Adrenal gland (tissue), 12 donors: ENCODE data around the gene GRM4. TPM values are rescaled to one million over a fixed set of nuclear protein-coding genes. Genes with fewer than 3 reads are reported as not detected.

ENCODE experiments used
- DNase-seq, 7 donors: peaks; one replicate each; pipeline ENCODE4 v3.0.0-alpha.2; 2019 to 2020
- H3K27ac ChIP-seq, 5 donors: fragments of 200-600 bp; sonication (generic) in 4 of 5; 1 replicate in 3 of 5; 2 replicates in 2 of 5; pipeline versions ENCODE4 v1.5.1 to v1.8.0; 2016 to 2020; ENCODE audit warnings: mild to moderate bottlenecking in 1 of 5
- H3K27me3 ChIP-seq: fragments of 200-600 bp; 2 replicates; pipeline ENCODE4 v1.8.0; 2021
- H3K36me3 ChIP-seq, 2 donors: fragments of 200-600 bp; replicated peaks in 1 of 2; 1 replicate in 1 of 2; 2 replicates in 1 of 2; pipeline versions ENCODE4 v1.5.1 to v1.8.0; 2018 to 2022
- H3K4me1 ChIP-seq, 2 donors: fragments of 200-600 bp; replicated peaks in 1 of 2; 1 replicate in 1 of 2; 2 replicates in 1 of 2; pipeline versions ENCODE4 v1.5.1 to v1.8.0; 2018 to 2021
- H3K4me3 ChIP-seq, 4 donors: fragments of 200-600 bp; sonication (generic) in 3 of 4; one replicate each; pipeline ENCODE4 v1.5.1; 2016 to 2018
- H3K9me3 ChIP-seq, 3 donors: fragments of 200-600 bp; sonication (generic) in 1 of 3; replicated peaks in 1 of 3; 1 replicate in 2 of 3; 2 replicates in 1 of 3; pipeline versions ENCODE4 v1.5.1 to v1.8.0; 2016 to 2021
- POLR2A ChIP-seq, 2 donors: fragments of 450-650 bp; IDR thresholded peaks; one replicate each; pipeline ENCODE4 v1.6.1; 2017; ENCODE audit warnings: antibody characterized with exemption in 2 of 2, mild to moderate bottlenecking in 2 of 2, moderate library complexity in 1 of 2
- WGBS, 4 donors: extraction: QIAGEN DNeasy Blood & Tissue Kit in 2 of 4; methylation state at CpG; one replicate each; pipeline versions ENCODE4 v1.1.5 to v1.1.7; 2013 to 2017; 5-methylcytosine and 5-hydroxymethylcytosine counted together
- intact Hi-C, 2 donors: fragments of 100-400 bp; cut with DNase I; formaldehyde crosslinking; loops; one replicate each; pipeline versions ENCODE4 v1.14.1 to v1.15.0; 2022 to 2023
- polyA plus RNA-seq, 3 donors: library from polyadenylated mRNA; stranded (reverse); fragments of 200-250 nt in 2 of 3; fragments of 350-450 nt in 1 of 3; fragmentation: Illumina TruSeq in 1 of 3; extraction: RNeasy Lipid Tissue Mini Kit (QIAGEN cat#74804) in 1 of 3; gene quantifications; one replicate each; pipeline ENCODE4 v1.2.3, GENCODE V29; 2013 to 2014
- total RNA-seq, 9 donors: library from RNA; depleted of rRNA in 4 of 9; stranded (reverse); fragments of >200 nt in 4 of 9; fragments of 120-200 nt in 1 of 9; fragmentation: NEBNext Ultra II Directional in 1 of 9; extraction: Animal tissue kit (Norgen Biotek cat#: 25700) in 1 of 9; gene quantifications; one replicate each; pipeline versions ENCODE4 v1.1.0 to v1.2.4, GENCODE V29; 2013 to 2023
- TF ChIP-seq, protein P1 (sequence below), 6 experiments: fragments of 450-650 bp in 4 of 6; fragments of 200-600 bp in 2 of 6; sonication (generic) in 1 of 6; IDR thresholded peaks; 1 replicate in 5 of 6; 2 replicates in 1 of 6; pipeline versions ENCODE4 v1.5.1 to v1.8.0; 2016 to 2021; ENCODE audit warnings: antibody characterized with exemption in 6 of 6, mild to moderate bottlenecking in 2 of 6, moderate library complexity in 1 of 6
- donor health status: healthy with polysubstance abuse.
- donor health status: Bipolar disorder and iron deficiency.
- donor health status: DM: yes; HTN: yes; CAD: no.
- donor health status: DM: no; HTN: no; CAD: no.
- donor health status: DM: no; HTN: no; CAD: no.
- donor health status: DM: yes; HTN: yes; CAD: no.

Gene GRM4
- total and polyA plus RNA-seq, 12 donors, result 0.06 TPM; not detected in 11

DNA sequence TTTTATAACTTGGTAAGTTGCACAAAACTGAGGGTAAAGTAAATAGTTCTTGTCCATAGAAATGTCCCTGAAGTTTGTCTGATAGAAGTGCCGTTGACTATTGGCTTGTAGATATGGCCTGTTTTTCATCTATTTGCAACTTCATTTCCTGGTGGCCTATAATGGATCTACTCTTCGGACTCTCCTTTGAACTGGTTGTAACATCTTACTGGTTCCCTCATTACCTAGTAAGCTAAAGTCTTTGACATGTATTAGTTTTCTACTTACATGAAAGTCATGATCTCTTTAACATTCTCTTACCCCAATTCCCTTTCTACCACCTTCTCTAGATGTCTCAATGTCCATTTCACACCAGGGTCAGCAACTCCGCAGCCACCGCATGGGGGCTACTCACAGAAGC lies 146.3 kb downstream of the GRM4 start:
- WGBS, 4 donors, result 82 to 92% (median 90%) methylated on average over 4 of the region's 4 CpGs
- H3K27me3 ChIP-seq, result no peaks in the 10 kb centered on the region

DNA sequence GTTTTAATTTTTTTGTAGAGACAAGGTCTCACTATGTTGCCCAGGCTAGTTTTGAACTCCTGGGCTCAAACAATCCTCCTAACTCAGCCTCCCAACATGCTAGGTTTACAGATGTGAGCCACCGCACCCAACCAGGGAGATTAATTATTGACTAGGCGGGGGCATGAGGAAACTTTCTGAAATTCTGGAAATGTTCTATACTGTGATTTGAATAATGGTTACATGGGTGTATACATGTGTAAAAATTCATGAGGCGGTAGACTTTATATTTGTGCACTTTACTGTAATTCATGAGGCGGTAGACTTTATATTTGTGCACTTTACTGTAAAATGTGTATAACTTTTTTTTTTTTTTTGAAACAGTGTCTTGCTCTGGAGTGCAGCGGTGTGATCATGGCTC lies 147.2 kb downstream of the GRM4 start:
- H3K27ac ChIP-seq, result no peak overlapping the region
- no peaks in the 10 kb centered on the region for H3K9me3 ChIP-seq
- H3K4me1 ChIP-seq, result no peaks in the 10 kb centered on the region
- no peaks in the 10 kb centered on the region for H3K36me3 ChIP-seq
- 92 to 96% (median 93%) methylated on average over 5 of the region's 5 CpGs for WGBS, 4 donors
- no peak for TF ChIP-seq POLR2A (IDR thresholded peaks at IDR 0.05)
- TF ChIP-seq, protein P1, sequence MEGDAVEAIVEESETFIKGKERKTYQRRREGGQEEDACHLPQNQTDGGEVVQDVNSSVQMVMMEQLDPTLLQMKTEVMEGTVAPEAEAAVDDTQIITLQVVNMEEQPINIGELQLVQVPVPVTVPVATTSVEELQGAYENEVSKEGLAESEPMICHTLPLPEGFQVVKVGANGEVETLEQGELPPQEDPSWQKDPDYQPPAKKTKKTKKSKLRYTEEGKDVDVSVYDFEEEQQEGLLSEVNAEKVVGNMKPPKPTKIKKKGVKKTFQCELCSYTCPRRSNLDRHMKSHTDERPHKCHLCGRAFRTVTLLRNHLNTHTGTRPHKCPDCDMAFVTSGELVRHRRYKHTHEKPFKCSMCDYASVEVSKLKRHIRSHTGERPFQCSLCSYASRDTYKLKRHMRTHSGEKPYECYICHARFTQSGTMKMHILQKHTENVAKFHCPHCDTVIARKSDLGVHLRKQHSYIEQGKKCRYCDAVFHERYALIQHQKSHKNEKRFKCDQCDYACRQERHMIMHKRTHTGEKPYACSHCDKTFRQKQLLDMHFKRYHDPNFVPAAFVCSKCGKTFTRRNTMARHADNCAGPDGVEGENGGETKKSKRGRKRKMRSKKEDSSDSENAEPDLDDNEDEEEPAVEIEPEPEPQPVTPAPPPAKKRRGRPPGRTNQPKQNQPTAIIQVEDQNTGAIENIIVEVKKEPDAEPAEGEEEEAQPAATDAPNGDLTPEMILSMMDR (IDR thresholded peaks at IDR 0.05), result no peak
- no peak overlapping the region for H3K4me3 ChIP-seq
- DNase-seq, result no peak
- intact Hi-C loops, result no loop called here
- no peaks in the 10 kb centered on the region for H3K27me3 ChIP-seq

More for the DNA sequence above, 146.3 kb downstream of the GRM4 start:
- intact Hi-C loops, result no loop called here
- Histone ChIP-seq H3K9me3 (no peaks in the 10 kb centered on the region), H3K4me1 (no peaks in the 10 kb centered on the region), H3K27ac (no peak overlapping the region), H3K4me3 (no peak overlapping the region), H3K36me3 (no peaks in the 10 kb centered on the region)
- no peak for DNase-seq
- TF ChIP-seq POLR2A (IDR thresholded peaks at IDR 0.05), result no peak
- TF ChIP-seq, protein P1 (IDR thresholded peaks at IDR 0.05), result no peak

DNA sequence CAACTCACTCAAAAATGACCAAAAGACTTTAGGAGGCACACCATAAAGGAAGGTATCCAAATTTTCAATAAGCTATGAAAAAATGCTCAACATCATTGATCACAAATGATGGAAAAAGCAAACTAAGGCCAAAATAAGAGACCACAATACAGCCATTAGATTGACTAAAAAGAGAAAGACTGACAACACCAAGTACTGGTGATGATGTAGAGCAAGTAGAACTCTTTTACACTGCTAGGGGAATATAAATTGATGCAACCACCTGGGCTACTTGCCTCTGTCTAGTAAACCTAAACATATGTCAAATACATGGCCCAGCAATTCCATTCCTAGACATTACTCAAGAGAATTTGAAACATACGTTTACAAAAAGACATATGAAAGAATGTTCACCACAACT lies 148.6 kb downstream of the GRM4 start:
- no peaks in the 10 kb centered on the region for H3K27me3 ChIP-seq
- 81 to 97% (median 89%) methylated on average over 1 of the region's 1 CpG for WGBS, 4 donors

DNA sequence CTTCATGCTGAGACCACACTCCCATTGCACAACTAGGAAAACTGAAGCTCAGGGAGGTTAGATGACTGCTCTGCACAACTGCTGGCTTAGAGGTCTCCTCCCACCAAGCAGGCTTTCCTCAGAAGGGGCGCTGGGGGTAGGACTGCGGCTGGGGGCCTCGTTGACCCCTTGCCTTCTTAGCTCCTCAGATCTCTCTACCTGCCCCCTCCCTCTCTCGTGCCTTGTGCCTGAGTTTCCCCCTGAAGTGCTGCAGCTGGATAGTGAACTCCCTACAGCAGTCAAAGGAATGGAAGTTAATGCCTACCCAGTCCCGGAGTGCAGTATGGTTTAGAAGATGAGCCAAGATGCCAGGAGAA lies 149.8 kb downstream of the GRM4 start:
- Histone ChIP-seq H3K27ac (no peak overlapping the region), H3K36me3 (no peaks in the 10 kb centered on the region), H3K9me3 (no peaks in the 10 kb centered on the region), H3K4me1 (no peaks in the 10 kb centered on the region), H3K27me3 (no peaks in the 10 kb centered on the region), H3K4me3 (no peak overlapping the region)
- WGBS, 4 donors, result 51 to 77% (median 59%) methylated on average over 5 of the region's 5 CpGs
- DNase-seq, result no peak
- intact Hi-C loops, result no loop called here
- TF ChIP-seq POLR2A (IDR thresholded peaks at IDR 0.05), result no peak
- TF ChIP-seq, protein P1 (IDR thresholded peaks at IDR 0.05), result no peak

More for the DNA sequence above, 148.6 kb downstream of the GRM4 start:
- intact Hi-C loops, result no loop called here
- H3K9me3 ChIP-seq, result no peaks in the 10 kb centered on the region
- no peak overlapping the region for H3K4me3 ChIP-seq
- no peak for DNase-seq
- H3K27ac ChIP-seq, result no peak overlapping the region
- H3K36me3 ChIP-seq, result no peaks in the 10 kb centered on the region
- TF ChIP-seq, protein P1 (IDR thresholded peaks at IDR 0.05), result no peak
- no peak for TF ChIP-seq POLR2A (IDR thresholded peaks at IDR 0.05)
- no peaks in the 10 kb centered on the region for H3K4me1 ChIP-seq
